ENCODE measurements around the gene MEIS2.

Gene MEIS2

DNA sequence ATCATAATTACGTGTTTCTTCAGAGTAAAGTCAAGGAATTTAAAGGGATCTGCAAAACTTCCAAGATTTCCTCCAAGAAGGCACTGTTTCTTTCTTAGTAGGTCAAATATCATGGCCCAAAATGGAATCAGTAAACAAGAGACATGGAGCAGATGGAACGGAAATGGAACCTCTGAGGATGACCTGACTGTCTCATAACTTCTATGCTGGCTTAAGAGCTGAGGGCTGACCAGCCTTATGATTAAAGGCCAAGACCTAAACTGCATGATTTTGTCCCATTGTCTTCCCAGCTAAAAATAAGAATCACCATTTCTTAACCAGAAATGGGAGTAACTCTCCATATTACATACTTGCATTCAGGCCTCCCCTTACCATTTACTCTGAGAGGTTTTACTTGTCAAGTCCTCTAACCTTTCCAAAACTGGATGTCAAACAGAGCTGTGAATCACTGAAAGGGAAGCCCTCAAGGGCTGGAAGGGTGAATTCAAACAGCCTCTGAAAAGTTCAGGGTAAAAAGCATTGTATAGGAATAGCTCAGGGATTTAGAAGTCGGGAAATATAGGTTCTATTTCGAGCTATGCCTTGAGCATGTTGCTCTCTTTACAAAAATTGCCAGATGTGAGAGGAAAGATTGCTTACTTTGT, 103.7 kb downstream of the MEIS2 start:
- Histone ChIP-seq H3K9me2 (ENCODE audit: low read depth, low read length) (no peaks in the 10 kb centered on the region), H3K27me3 (ENCODE audit: insufficient read depth, low read length) (no peaks in the 10 kb centered on the region), H3K9ac (ENCODE audit: low read length) (no peak overlapping the region), H3K4me3 (ENCODE audit: low read depth, low read length, poor library complexity, severe bottlenecking) (no peak overlapping the region), H4K20me1 (ENCODE audit: insufficient read depth, low read length) (no peaks in the 10 kb centered on the region), H3K36me3 (ENCODE audit: insufficient read depth, low read length) (peaks cover 31% of the 10 kb centered on the region; the same call in 1 of the 2 replicates), H3K9me3 (ENCODE audit: low read length) (no peaks in the 10 kb centered on the region), H3K4me2 (ENCODE audit: low read length) (no peak overlapping the region), H3K79me2 (ENCODE audit: insufficient read depth, low read length) (no peaks in the 10 kb centered on the region), H2AFZ (ENCODE audit: low read length) (no peak overlapping the region), H3K27ac (ENCODE audit: low read depth, low read length, poor library complexity, severe bottlenecking) (no peak overlapping the region), H3F3A (ENCODE audit: insufficient read depth, low read length) (no peaks in the 10 kb centered on the region), H3K4me1 (ENCODE audit: insufficient read depth, low read length, severe bottlenecking) (no peaks in the 10 kb centered on the region)
- TF ChIP-seq EZH2 (IDR thresholded peaks at IDR 0.05; ENCODE audit: borderline replicate concordance, low read length) = no peak
- TF ChIP-seq, protein P1, sequence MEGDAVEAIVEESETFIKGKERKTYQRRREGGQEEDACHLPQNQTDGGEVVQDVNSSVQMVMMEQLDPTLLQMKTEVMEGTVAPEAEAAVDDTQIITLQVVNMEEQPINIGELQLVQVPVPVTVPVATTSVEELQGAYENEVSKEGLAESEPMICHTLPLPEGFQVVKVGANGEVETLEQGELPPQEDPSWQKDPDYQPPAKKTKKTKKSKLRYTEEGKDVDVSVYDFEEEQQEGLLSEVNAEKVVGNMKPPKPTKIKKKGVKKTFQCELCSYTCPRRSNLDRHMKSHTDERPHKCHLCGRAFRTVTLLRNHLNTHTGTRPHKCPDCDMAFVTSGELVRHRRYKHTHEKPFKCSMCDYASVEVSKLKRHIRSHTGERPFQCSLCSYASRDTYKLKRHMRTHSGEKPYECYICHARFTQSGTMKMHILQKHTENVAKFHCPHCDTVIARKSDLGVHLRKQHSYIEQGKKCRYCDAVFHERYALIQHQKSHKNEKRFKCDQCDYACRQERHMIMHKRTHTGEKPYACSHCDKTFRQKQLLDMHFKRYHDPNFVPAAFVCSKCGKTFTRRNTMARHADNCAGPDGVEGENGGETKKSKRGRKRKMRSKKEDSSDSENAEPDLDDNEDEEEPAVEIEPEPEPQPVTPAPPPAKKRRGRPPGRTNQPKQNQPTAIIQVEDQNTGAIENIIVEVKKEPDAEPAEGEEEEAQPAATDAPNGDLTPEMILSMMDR (IDR thresholded peaks at IDR 0.05; ENCODE audit: low read length) = no peak

DNA sequence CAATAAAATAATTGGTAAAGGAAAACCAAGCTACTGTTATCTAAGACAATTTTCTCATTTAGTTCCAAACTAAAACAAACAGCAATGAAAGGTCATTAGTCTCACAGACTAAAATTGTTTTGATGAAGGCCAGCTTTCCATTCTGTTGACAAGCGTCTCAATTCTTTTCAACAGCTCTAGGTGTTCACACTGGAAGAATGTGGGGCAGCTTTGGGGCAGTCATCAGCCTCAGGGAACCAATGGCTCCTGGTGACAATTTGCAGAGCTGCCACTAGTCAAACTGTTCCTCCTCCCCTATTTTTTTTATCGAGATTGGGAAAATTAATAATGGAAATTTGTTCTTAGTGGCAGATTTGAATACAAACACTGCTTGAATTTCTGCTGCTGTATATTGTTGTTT, 104.2 kb downstream of the MEIS2 start:
- no peaks in the 10 kb centered on the region for H3K9me3 ChIP-seq (ENCODE audit: low read length)
- H4K20me1 ChIP-seq (ENCODE audit: insufficient read depth, low read length) = no peaks in the 10 kb centered on the region
- no peaks in the 10 kb centered on the region for H3K27me3 ChIP-seq (ENCODE audit: insufficient read depth, low read length)
- no peak for TF ChIP-seq EZH2 (IDR thresholded peaks at IDR 0.05; ENCODE audit: borderline replicate concordance, low read length)
- TF ChIP-seq, protein P1 (IDR thresholded peaks at IDR 0.05; ENCODE audit: low read length) = no peak
- no peaks in the 10 kb centered on the region for H3K4me1 ChIP-seq (ENCODE audit: insufficient read depth, low read length, severe bottlenecking)
- H3K36me3 ChIP-seq (ENCODE audit: insufficient read depth, low read length) = peaks cover 31% of the 10 kb centered on the region; the same call in 1 of the 2 replicates
- no peaks in the 10 kb centered on the region for H3K79me2 ChIP-seq (ENCODE audit: insufficient read depth, low read length)
- no peak overlapping the region for H3K4me2 ChIP-seq (ENCODE audit: low read length)
- no peak overlapping the region for H2AFZ ChIP-seq (ENCODE audit: low read length)
- H3K4me3 ChIP-seq (ENCODE audit: low read depth, low read length, poor library complexity, severe bottlenecking) = no peak overlapping the region
- H3K9me2 ChIP-seq (ENCODE audit: low read depth, low read length) = no peaks in the 10 kb centered on the region
- no peak overlapping the region for H3K27ac ChIP-seq (ENCODE audit: low read depth, low read length, poor library complexity, severe bottlenecking)
- H3F3A ChIP-seq (ENCODE audit: insufficient read depth, low read length) = no peaks in the 10 kb centered on the region
- no peak overlapping the region for H3K9ac ChIP-seq (ENCODE audit: low read length)

DNA sequence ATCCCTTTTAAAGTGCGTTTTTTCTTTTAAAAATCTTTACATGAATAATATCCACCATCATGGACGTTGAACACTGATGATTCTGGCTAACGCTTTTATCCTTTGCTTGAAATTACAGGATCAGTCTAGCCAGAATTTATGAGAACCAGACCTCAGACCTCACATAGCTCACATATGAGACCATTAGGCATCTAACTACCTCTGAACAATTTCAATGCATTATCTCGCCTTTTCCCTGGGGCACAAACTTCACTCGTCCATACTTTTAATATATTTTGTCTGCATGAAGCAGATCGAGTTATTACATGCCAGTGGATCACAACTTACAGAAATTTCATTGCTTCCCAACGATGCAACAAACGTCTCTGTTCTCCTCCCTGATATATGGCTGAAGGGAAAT, 105.6 kb downstream of the MEIS2 start:
- Histone ChIP-seq H3K27me3 (ENCODE audit: insufficient read depth, low read length) (no peaks in the 10 kb centered on the region), H3F3A (ENCODE audit: insufficient read depth, low read length) (no peaks in the 10 kb centered on the region), H3K36me3 (ENCODE audit: insufficient read depth, low read length) (peaks cover 29% of the 10 kb centered on the region; the same call in 1 of the 2 replicates), H4K20me1 (ENCODE audit: insufficient read depth, low read length) (no peaks in the 10 kb centered on the region), H3K4me3 (ENCODE audit: low read depth, low read length, poor library complexity, severe bottlenecking) (no peak overlapping the region), H2AFZ (ENCODE audit: low read length) (no peak overlapping the region), H3K4me1 (ENCODE audit: insufficient read depth, low read length, severe bottlenecking) (no peaks in the 10 kb centered on the region), H3K9ac (ENCODE audit: low read length) (no peak overlapping the region), H3K9me2 (ENCODE audit: low read depth, low read length) (no peaks in the 10 kb centered on the region), H3K9me3 (ENCODE audit: low read length) (no peaks in the 10 kb centered on the region), H3K27ac (ENCODE audit: low read depth, low read length, poor library complexity, severe bottlenecking) (no peak overlapping the region), H3K79me2 (ENCODE audit: insufficient read depth, low read length) (no peaks in the 10 kb centered on the region), H3K4me2 (ENCODE audit: low read length) (no peak overlapping the region)
- TF ChIP-seq, protein P1 (IDR thresholded peaks at IDR 0.05; ENCODE audit: low read length) = no peak
- no peak for TF ChIP-seq EZH2 (IDR thresholded peaks at IDR 0.05; ENCODE audit: borderline replicate concordance, low read length)

All from OCI-LY1 (cell line).